GM21447 (cell line): ENCODE results near the gene KCNMA1.

Source experiments
- ATAC-seq: cut with Tn5 transposase; IDR thresholded peaks from one replicate; pipeline ENCODE4 v1.9.1; 2021; ENCODE audit not compliant: unreplicated experiment

KCNMA1 gene

DNA sequence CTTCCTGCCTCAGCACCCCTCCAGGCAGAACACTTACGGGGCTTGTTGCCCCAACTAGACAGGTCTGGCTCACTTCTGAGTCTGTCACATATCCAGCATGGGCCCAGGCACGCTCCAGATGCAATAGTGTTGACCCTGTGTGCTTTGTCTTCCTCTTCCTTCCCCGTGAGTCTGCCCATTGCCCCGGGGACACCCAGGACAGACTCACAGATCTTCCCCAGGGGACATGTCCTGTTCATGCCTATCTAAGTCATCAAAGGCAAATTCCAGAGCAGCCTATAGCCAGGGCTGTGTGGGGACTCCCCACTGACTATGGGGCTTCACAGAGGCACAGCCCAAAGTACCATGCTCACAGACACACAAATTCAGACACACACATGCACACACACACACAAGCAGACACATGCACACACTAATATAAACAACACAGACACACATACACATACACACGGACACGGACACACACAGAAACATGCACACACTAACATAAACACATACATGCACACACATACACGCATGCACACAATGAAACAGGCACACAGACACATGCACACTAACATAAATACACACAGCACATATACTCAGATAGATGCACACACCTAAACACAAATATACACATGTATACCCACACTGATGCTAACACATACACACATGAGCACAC, 175.8 kb downstream of the KCNMA1 start:
- ATAC-seq = no peak

DNA sequence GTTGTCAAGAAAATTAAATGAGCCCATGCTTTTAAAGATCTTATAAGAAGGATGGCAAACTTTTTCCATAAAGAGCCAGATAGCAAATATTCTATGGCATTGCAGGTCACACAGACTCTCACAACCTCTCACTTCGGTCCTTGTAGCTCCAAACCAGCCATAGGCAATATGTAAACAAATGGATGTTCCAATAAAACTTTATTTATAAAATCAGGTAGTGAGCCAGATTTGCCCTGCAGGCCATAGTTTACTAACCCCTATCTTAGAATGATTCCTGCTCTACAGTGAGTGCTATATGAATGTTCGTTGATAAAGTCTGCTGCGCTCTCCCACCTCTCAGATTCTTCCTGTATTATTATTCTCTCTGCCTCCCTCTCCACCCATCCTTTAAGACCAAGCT, 177.7 kb downstream of the KCNMA1 start:
- no peak for ATAC-seq

DNA sequence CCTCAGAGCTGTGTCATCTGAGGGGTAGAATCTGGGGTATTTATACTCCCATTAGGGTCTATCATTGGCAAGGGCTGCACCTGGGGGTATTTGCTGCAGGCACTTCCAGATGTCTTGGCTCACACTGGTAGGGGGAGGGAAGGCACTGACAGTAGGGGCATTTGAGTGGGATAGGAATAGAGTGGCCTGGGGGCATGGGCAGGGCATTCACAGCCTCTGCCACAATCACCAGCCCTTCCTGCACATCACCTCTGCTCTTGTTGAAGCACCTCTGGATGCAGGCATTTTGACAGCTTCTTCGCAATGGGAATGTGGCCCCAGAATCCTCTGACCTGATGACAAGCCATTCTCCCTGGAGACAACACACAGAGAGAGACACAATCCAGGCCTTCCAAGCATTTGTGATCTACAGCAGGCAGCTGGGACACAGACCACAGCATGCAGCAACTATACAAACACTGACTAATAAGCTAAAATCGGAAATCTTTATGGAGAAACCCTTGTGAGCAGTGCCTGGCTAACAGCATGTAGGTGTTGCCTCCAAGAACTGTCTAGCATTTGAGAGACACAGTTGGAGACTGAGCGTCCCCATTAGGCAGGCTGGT, 178.5 kb downstream of the KCNMA1 start:
- no peak for ATAC-seq

DNA sequence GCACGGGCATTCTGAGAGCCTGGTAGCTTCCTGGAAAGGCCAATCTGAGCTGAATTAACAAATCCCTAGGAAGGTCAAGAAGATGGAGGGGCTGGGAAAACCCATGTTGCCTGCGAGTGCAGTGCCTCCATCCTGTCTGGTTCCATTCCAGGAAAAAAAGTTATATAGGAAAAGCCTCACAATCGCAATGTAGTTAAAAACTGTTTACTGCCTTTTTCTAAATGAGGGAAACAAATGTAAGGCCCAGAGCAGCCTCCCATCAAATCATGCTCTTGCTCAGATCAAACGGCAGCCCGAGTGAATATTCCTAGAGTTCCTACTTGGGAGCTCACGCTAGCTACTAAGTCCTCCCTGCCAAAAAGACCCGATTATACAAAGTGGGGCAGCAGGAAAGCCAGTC, 179.9 kb downstream of the KCNMA1 start:
- ATAC-seq = no peak

DNA sequence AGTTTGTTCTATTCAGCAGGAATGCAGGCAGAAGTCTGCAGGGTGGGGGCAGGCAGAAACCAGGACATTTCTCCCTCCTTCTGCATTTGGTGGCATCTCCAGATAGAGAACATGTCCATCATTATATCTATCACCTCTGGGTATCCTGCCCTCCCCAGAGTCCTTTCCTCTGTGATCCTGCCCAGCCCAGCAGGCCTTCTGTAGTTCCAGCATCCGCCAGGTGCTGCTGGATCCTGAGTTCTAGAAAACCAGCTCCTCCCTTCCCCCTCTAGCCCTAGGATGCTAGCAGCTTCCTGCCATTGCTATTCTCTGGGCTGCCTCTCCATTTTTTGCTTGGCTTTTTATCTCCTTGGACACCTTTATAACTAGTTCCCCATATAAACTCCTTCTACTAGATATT, 180.3 kb downstream of the KCNMA1 start:
- ATAC-seq = no peak

DNA sequence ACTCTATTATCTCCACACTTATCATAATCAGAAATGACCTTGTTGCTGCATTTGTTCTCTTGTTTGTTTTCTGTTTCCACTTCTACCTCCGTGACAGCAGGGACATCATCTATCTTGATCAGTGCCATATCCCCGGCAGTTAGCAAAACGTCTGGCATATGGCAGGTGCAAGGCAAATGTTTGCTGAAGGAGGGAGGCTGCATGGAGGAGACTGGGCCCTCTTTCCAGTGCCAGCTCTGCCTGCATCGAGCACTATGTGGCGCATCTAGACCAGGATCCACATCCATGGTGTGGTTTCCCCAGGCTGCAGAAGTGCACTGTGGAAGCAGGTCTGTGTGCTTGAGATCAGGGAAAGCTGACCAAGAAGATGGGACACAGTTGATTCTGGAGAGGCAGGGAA, 181.2 kb downstream of the KCNMA1 start:
- ATAC-seq = no peak

DNA sequence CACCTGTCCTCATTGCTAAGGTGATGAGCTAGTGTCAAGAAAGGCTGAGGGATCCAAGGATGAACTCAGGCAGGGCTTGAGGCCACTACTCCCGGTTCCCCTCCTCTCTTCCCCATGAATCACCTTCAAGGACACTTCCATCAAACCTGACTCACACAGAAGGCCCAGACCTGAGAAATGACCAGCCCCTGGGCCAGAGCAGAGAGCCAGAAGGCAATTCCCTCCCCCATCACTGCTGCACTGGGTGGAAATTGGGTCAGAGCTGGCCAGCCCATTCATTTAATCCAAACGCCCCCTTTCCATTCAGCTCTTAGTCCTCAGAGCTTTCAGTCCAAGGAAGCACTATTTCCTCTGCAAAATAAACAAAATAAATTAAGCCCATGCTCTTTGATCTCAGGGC, 182.0 kb downstream of the KCNMA1 start:
- no peak for ATAC-seq

DNA sequence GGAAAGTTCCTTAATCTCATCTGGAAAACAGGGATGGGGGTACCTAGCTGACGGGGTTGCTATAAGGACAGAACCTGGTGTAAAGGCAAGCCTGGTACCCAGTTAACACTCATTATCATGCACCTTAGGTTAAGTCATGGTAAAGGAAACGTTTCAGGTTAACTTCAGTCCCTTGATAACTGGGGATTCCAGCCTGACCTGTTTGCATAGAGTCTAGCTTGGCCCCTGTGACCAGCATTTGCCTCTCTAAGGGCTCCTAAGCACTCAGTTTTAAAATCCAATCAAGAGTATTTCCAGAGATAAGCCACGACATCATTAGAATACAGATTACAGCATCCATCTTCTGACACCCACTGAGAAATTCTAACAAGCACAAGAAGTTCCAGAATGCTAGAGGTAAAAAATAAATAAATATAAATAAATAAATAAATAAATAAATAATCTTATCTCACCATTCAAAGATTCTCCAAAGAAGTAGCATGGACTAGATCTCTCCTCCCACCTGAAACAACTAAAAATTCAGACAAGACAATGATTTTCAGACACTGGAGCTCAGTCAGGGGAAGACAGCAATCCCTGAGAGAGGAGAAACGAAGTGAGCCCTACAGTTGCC, 184.6 kb downstream of the KCNMA1 start:
- no peak for ATAC-seq

DNA sequence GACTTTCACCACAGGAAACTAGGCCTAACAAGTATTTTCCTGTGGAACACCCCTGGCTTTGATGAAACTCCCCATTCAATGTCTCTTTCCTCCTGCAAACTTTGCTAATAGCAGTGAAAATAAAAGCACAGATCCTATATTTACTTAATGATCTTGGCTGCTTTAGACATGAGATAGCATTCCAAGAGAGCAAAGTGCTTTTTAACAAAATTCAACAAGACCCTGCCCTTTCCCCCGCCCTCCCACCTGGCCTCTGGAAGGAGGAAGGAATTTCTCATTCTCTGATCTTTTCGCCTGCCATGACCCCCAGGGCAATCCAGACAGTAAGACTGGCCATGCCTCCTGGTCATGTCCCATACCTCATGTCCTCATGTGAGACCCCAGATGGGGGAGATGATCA, 185.7 kb downstream of the KCNMA1 start:
- no peak for ATAC-seq

DNA sequence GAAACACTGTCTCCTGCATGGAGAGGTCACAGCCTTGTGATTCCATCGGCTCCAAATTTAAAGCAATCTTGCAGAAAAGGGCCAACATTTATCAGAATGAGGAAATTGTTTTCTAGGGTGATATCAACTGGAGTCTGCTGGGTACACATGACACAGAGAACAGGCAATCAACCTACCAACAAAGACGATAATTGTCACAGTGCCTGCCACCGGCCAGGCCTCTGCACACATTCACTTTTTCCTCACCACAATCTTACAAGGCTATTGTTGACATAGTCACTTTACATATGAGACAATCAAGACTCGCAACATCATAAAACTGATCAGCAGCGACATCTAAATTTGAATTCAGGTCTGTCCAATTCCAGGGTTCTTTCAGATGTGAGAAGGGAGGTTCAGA, 189.4 kb downstream of the KCNMA1 start:
- no peak for ATAC-seq

DNA sequence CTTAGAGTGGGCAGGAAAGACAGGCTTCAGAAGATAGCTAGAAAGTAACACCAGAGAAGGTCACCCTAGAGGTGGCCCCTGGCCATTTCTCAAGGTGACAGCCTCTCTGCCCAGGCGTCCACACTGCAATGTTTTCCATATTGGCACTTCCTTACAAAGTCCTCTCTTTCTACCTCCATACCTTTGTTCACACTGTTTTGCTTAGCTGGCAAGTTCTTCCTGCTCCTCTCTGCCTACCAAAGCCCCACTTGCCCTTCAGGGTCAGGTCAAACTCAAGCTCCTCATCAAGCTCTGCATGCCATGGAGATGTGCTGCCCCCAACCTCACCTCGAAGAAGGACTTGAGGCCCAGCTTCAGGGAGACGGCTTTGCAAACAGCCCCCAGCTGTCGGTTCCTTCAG, 190.9 kb downstream of the KCNMA1 start:
- no peak for ATAC-seq

DNA sequence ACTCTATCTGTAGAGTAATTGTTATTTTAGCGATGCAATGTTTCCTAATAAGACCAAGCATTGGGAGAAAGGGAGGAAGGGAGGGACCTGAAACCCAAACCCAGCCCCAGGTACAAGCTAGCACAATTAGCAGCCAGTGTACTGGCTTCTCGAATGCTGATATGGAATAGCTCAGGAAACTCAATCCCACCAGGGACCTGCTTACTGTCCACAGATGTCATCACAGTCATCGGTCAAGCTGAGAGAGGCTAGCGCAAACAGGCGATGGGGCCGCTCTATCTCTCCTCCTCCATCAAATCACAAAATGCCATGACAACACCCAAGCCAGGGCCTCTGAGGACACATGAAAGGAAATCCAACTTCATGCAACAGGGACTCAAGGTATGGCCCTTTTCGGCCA, 192.1 kb downstream of the KCNMA1 start:
- no peak for ATAC-seq

DNA sequence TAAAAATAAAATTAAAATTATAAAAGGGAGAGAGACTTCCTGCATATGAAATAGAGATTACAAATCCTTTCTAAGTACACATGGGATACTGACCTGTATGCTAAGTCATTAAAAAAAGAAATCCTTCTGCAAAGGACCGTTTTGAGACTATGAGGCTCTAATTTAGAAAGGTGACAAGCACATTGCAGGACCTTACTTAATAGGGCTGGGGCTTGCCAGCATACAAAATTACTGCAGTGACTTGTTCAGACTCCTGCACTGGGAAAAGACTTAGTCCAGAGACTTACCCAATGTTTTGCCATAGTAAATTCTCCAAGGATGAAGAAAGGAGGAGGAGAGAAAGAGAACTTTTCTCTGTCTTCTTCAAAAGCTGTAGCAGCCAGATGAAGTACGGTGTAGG, 193.6 kb downstream of the KCNMA1 start:
- ATAC-seq = no peak

DNA sequence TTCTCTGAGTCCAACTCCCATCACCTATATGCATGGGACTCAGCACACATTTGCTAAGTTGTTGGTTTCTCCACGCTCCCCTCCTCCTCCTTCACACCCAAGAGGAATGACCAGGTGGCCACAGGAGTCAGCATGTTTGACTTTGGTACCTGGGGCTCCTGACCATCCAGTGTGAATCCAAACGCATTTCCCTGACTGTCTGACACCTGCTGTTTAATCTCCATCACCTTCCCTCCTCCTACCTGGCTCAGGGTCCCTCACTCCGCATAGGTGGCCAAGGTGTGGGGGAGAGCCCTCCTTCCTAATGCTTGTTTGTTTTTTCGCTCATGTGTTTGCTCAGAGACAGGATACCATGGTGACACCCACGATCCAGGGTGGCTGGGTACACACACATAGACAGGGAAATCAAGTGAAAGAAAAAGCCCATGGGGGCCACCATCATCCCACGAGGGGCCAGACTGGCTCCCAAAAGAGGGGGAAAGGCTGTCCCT, 194.9 kb downstream of the KCNMA1 start:
- no peak for ATAC-seq

DNA sequence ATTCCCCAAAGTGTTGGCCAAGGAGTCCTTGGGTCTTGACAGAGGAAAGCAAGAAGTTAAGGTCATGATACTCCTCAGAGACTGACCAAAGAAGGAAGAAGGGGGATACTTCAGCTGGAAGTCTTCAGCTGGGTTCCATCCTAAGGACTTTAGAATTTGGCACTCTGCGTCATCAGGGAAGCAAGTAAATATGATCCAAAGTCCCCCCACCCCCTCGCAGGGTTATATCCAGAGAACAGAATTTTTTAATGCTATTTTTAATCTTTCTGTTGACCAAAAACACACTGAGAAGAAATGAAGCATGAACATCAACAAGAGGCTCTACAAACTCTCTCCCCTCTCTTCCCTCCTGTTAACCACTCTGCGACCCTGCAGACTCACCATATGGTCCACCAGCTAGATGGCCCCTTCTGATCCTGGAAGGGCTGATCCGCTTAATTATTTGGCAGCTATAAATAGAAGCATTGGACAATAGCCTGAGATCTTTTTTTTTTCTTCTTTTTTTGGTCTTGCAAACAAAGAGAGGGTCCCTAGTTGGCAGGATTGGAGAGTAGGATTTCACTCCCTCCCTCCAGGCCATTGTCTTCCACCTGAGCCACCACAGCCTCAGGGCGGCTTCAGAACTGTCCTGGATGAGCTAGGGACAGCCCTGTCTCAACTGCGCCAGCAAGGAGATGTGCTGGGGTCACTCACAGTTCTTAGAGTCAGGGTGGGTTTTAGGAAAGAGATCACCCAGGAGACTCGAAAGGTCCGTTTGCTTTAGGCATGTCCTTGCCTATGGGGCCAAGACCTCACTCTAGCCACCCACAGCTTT, 196.0 kb downstream of the KCNMA1 start:
- ATAC-seq = no peak

DNA sequence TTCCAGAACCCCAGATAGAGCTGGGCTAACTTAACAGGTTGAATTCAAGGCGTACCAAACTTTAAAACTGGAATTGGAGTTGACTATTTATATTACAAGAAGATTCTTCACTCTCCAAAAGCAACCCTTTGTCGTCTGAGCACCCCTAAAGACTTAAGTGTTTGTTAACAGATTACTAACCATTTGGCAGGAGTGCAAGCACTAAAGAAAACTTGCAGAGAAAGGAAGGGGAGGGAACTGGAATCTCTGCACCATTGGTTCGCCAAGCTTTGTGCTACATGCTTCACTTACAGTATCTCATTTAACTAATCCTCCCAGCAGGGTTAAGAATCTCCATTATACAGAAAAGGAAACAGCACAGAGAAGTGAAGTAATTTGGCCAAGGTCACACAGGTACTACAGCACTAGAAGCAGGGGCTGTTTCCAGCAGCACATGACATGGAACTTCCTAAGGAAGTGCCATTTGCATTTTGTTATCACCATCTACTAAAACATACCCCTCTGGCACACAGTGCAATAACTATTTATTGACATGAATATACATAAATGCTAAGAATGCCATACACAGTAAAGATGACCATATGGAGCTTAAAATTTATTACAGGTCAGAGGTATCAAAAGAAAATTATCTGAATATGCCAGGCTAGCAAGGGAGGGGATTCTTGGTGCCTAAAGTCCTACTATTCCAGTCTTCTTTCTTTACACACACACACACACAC, 201.2 kb downstream of the KCNMA1 start:
- no peak for ATAC-seq

DNA sequence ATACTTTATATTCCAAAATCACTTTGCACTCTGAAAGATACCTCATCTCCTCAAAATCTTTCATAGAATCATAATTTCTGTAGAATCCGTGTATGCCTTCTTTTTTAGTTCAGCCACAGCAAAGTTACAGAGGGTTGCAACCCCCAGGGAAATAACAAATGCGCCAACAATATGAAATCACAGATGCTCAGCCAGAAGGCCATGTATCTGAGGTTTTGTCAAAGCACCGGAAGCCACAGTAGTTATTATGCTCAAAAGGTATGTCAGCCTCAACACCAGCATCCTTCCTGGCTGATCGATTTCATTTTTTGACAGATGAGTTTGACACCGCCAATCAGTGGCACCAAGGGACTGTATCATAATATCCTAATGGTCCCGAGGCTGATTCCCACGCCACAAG, 204.1 kb downstream of the KCNMA1 start:
- ATAC-seq = no peak

DNA sequence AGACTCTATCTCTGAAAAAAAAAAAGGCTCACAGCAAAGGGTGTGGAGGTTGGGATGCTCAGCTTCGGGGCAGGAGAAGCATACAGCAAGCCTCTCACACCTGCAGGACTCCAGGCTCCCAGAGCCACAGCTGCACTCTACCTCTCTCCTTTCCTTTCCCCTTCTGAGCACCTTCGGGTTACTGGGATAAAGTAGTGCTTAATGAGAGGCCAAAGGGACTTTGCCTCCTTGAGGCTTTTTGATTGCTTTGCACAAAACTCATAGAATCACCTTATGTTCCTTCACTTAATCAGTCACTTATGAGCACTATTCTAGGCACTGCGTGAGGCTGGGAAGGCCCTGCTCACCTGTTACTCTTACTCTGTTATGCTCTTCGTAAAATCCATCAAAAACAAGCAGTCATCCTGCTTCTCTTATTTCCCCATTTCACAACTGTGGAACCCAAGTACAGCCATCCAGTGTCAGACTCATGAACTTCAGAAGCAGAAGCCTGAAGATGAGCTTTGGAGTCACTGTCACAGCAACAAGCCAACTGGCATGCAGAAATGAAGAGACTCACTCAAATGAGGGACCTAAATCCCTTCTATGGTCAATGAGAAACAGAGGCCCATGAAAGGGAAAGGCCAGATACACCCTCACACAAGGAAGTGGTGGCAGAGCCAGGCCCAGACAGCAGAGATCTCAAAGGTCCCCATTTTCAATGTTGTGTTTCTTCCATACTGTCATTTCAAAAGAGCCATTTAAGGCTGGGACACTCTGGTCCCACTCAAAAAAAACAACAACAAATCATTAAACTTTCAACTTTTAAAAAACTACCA, 205.4 kb downstream of the KCNMA1 start:
- no peak for ATAC-seq

DNA sequence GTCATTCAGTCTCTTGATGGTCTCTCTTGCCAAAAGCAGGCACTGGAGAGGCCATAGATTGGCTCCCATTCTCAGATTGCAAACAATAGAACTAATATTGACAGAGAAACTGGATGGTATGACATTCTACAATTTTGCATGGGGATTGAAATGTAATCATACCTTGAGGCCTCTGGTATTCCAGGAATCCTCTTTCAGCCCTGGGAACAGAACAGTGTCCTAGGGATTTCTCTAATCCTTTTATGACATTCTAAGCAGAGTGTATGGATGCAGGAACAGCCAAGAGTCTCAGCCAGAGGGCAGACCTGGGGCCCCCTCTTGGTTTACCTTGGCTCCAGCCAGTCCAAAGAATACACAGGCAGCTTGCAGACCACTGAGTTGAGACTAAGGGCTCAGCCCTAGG, 206.4 kb downstream of the KCNMA1 start:
- ATAC-seq = no peak

DNA sequence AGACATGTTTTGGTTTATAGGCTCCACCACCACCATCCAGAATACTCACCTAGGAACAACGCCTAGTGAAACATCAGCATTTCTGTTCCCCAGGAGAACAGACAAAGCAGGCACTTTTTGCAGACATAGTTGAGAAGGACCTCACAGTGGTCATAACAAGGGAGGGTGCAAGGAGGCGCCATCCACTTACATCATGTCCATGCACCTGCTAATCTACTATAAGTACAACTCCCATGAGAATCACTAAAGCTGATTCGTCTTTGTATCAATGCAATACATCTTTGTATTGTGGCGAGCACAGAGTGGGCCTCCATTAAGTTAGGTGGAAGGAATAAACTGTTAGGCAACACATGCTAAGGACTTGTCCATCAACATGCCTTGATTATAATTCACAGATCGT, 207.1 kb downstream of the KCNMA1 start:
- ATAC-seq = no peak
